K562 (cell line): ENCODE measurements around the gene TEX54. TPM values are rescaled to one million over a fixed set of nuclear protein-coding genes. Genes with fewer than 3 reads are reported as not detected.
A peak's percentile ranks its signal among the peaks of the same experiment; 100 is the strongest.

ENCODE experiments used
- ATAC-seq: fragments of 200-7000 bp; cut with Tn5 transposase; 3 replicates; pipeline ENCODE4 v1.9.1; 2020; ENCODE audit warnings: moderate library complexity
- BruUV-seq: library from RNA; stranded (reverse); fragments of 400-500 nt; replicated peaks from 2 replicates; lab custom pipeline; 2021; lab: Mats Ljungman, UMichigan
- CTCF ChIA-PET: fragments of 300-600 bp; formaldehyde crosslinking; extraction: SDS; loops from one replicate; lab custom pipeline; 2021; ENCODE audit warnings: low intra/inter-chr PET ratio; lab: Yijun Ruan, JAX
- POLR2A ChIA-PET: fragments of 300-600, 350-650 bp; sonication (Branson Sonifier 250); formaldehyde crosslinking; extraction: SDS; loops from one replicate; lab custom pipeline; 2021; ENCODE audit warnings: antibody characterized with exemption, inconsistent platforms; lab: Yijun Ruan, JAX
- DNase-seq, 4 experiments: peaks; one replicate each; pipeline versions ENCODE4 v3.0.0 to v3.0.0-alpha.2; 2011 to 2018; ENCODE audit warnings: low spot score in 3 of 4, mixed read lengths in 3 of 4; ENCODE audit errors: extremely low read depth in 1 of 4
- FAIRE-seq: peaks from 2 replicates; lab custom pipeline; 2011; peaks lifted over from hg19 to GRCh38; lab: Jason Lieb, UNC
- H2AFZ ChIP-seq: 2 replicates; pipeline ENCODE4 v1.6.0; 2011; ENCODE audit warnings: low read depth, low read length, control low read depth, inconsistent platforms
- H3K27ac ChIP-seq: fragments of 200-600 bp; 3 replicates; pipeline ENCODE4 v1.8.0; 2011; ENCODE audit warnings: low read depth, mild to moderate bottlenecking, control low read depth, inconsistent platforms, low read length, moderate library complexity, mixed read lengths; ENCODE audit errors: extremely low read depth
- H3K27me3 ChIP-seq, 2 experiments: fragments of 300-600 bp in 1 of 2; 2 replicates in 1 of 2; 3 replicates in 1 of 2; pipeline versions ENCODE4 v1.6.0 to v1.8.0; 2011; ENCODE audit warnings: inconsistent platforms in 2 of 2, low read length in 2 of 2, mild to moderate bottlenecking in 1 of 2, mixed read lengths in 1 of 2, moderate library complexity in 1 of 2; ENCODE audit not compliant: control insufficient read depth in 2 of 2, insufficient read depth in 2 of 2
- H3K36me3 ChIP-seq: fragments of 300-600 bp; 3 replicates; pipeline ENCODE4 v1.8.0; 2011; ENCODE audit warnings: mild to moderate bottlenecking, low read length, inconsistent platforms; ENCODE audit not compliant: control insufficient read depth, insufficient read depth
- H3K4me1 ChIP-seq, 2 experiments: fragments of 200-600 bp in 1 of 2; replicated peaks in 1 of 2; 2 replicates in 1 of 2; 3 replicates in 1 of 2; pipeline versions ENCODE4 v1.5.1 to v1.8.0; 2011; ENCODE audit warnings: inconsistent platforms in 2 of 2, low read length in 2 of 2, mild to moderate bottlenecking in 1 of 2, mixed read lengths in 1 of 2, moderate library complexity in 1 of 2; ENCODE audit not compliant: control insufficient read depth in 2 of 2, insufficient read depth in 2 of 2
- H3K4me2 ChIP-seq: 2 replicates; pipeline ENCODE4 v1.6.1; 2011; ENCODE audit warnings: low read length, control low read depth, inconsistent platforms, mixed read lengths; ENCODE audit not compliant: insufficient read depth
- H3K4me3 ChIP-seq: fragments of 200-600 bp; sonication (generic), shearing (Covaris generic); 2 replicates; pipeline ENCODE4 v1.5.1; 2016; ENCODE audit warnings: control low read depth, inconsistent platforms
- H3K79me2 ChIP-seq: fragments of 200-600 bp; 3 replicates; pipeline ENCODE4 v1.8.0; 2011; ENCODE audit warnings: low read length, inconsistent platforms; ENCODE audit not compliant: control insufficient read depth, insufficient read depth
- H3K9ac ChIP-seq, 2 experiments: 2 replicates each; pipeline versions ENCODE4 v1.6.0 to v1.6.1; 2011; ENCODE audit warnings: low read depth in 2 of 2, low read length in 2 of 2, control low read depth in 1 of 2, inconsistent platforms in 1 of 2, mild to moderate bottlenecking in 1 of 2, mixed read lengths in 1 of 2; ENCODE audit not compliant: insufficient read depth in 1 of 2
- H3K9me1 ChIP-seq: one replicate; pipeline ENCODE4 v1.6.0; 2011; ENCODE audit warnings: inconsistent platforms, mild to moderate bottlenecking, low read length, moderate library complexity; ENCODE audit not compliant: control insufficient read depth, insufficient read depth
- H3K9me3 ChIP-seq: replicated peaks from 2 replicates; pipeline ENCODE4 v1.5.1; 2011; ENCODE audit warnings: low read depth, low read length, inconsistent platforms; ENCODE audit not compliant: control insufficient read depth, insufficient read depth
- H4K20me1 ChIP-seq: replicated peaks from 2 replicates; pipeline ENCODE4 v1.6.1; 2011; ENCODE audit warnings: low read length, inconsistent platforms, mixed read lengths; ENCODE audit not compliant: control insufficient read depth, insufficient read depth
- ARID1B ChIP-seq: fragments of 450-650 bp; IDR thresholded peaks from 2 replicates; pipeline ENCODE4 v1.6.1; 2016; ENCODE audit warnings: antibody characterized with exemption, mild to moderate bottlenecking, inconsistent platforms
- CREBBP ChIP-seq: IDR thresholded peaks from one replicate; pipeline ENCODE4 v1.6.1; 2012; ENCODE audit warnings: low read depth, mild to moderate bottlenecking, control low read depth, inconsistent platforms, low read length
- FOXM1 ChIP-seq, 2 experiments: fragments of 450-650 bp in 1 of 2; sonication (generic) in 1 of 2; formaldehyde crosslinking in 1 of 2; IDR thresholded peaks; 2 replicates each; pipeline versions ENCODE4 v1.6.1 to v1.9.0; 2017 to 2022; ENCODE audit warnings: low read depth in 2 of 2, mild to moderate bottlenecking in 2 of 2, missing genetic modification reagents in 1 of 2, moderate library complexity in 1 of 2
- KLF6 ChIP-seq: fragments of 250-450 bp; sonication (Bioruptor Pico); IDR thresholded peaks from 2 replicates; pipeline ENCODE4 v1.4.0; 2020; ENCODE audit warnings: mild to moderate bottlenecking, moderate library complexity, borderline replicate concordance
- ZKSCAN8 ChIP-seq: fragments of 200-800 bp; sonication (Bioruptor generic); IDR thresholded peaks from 2 replicates; pipeline ENCODE4 v1.6.1; 2016; ENCODE audit warnings: missing genetic modification characterization, missing compliant biosample characterization
- ZNF124 ChIP-seq: sonication (generic); formaldehyde crosslinking; IDR thresholded peaks from 2 replicates; pipeline ENCODE4 v1.8.1; 2022; ENCODE audit warnings: missing genetic modification reagents
- WGBS: fragments of 100-300 bp; shearing (Covaris generic); methylation state at CpG from one replicate; pipeline ENCODE4 v1.1.6; 2016; ENCODE audit warnings: low coverage, mixed read lengths; ENCODE audit not compliant: insufficient coverage; ENCODE audit errors: missing lambda C conversion rate; 5-methylcytosine and 5-hydroxymethylcytosine counted together
- in situ Hi-C: fragments of 300-500 bp; cut with MboI; formaldehyde crosslinking; loops from 4 replicates; pipeline ENCODE4 v1.15.0; 2018; ENCODE audit warnings: inconsistent platforms, mixed read lengths
- intact Hi-C: fragments of 100-400 bp; cut with micrococcal nuclease; formaldehyde crosslinking; loops from 2 replicates; pipeline ENCODE4 v1.14.2; 2022
- polyA plus RNA-seq, 8 experiments: library from polyadenylated mRNA; depleted of rRNA in 4 of 8; stranded (reverse) in 5 of 8; unstranded in 3 of 8; fragments of >200 nt; fragmentation: Nextera tagmentation in 2 of 8; fragmentation: Illumina TruSeq in 1 of 8; extraction: Ambion mirVana in 2 of 8; extraction: Trizol in 1 of 8; gene quantifications; 2 replicates each; pipeline versions ENCODE4 v1.2.1 to v1.2.3, GENCODE V29; 2011 to 2014; ENCODE audit warnings: inconsistent platforms in 1 of 8, missing spikeins in 1 of 8
- total RNA-seq, 7 experiments: library from RNA; depleted of rRNA in 6 of 7; stranded (reverse); fragments of >200 nt in 6 of 7; fragmentation: Illumina TruSeq in 2 of 7; extraction: Trizol in 2 of 7; gene quantifications; 2 replicates each; pipeline versions ENCODE4 v1.2.1 to v1.2.3, GENCODE V29; 2011 to 2021; ENCODE audit warnings: low replicate concordance in 1 of 7
- TF ChIP-seq, protein P1 (sequence below): sonication (generic); formaldehyde crosslinking; IDR thresholded peaks from 2 replicates; pipeline ENCODE4 v1.8.1; 2023; ENCODE audit warnings: missing genetic modification reagents, mild to moderate bottlenecking, borderline replicate concordance

TEX54 gene
- total and polyA plus RNA-seq, 9 of the 15 experiments (the other 6 are each of a cell fraction or from before 2014, with no cell fraction given), result not detected

GRCh38 chr11:62816557-62816956 is 16.1 kb downstream of the TEX54 start:
- in situ Hi-C loops, result no loop called here
- DNase-seq (no peak), ATAC-seq (no peak), FAIRE-seq (no peak)
- H2AFZ ChIP-seq, result no peak overlapping the region
- H3K36me3 ChIP-seq, result peaks cover 22% of the 10 kb centered on the region; the same call in 2 of the 3 replicates
- intact Hi-C loops, result no loop called here
- 90% methylated on average over 3 of the region's 8 CpGs for WGBS
- H3K27me3 ChIP-seq, result no peaks in the 10 kb centered on the region
- H3K4me1 ChIP-seq, result no peaks in the 10 kb centered on the region; a peak in 2 of 5 replicates
- no TSS peak for BruUV-seq
- H3K9me1 ChIP-seq, result no peaks in the 10 kb centered on the region
- no peaks in the 10 kb centered on the region for H3K9me3 ChIP-seq
- no peak for TF ChIP-seq KLF6 (CRISPR knock-in tag)
- no peak for TF ChIP-seq FOXM1 (IDR thresholded peaks at IDR 0.05; ENCODE audit: low read depth)
- TF ChIP-seq FOXM1 (CRISPR knock-in tag; IDR thresholded peaks at IDR 0.05; ENCODE audit: low read depth), result no peak
- no peak for TF ChIP-seq ZNF124 (CRISPR knock-in tag)
- no peak for TF ChIP-seq ZKSCAN8 (CRISPR knock-in tag)
- TF ChIP-seq ARID1B, result no peak
- no peak overlapping the region for H3K9ac ChIP-seq
- H4K20me1 ChIP-seq, result no peaks in the 10 kb centered on the region
- H3K27ac ChIP-seq, result no peak overlapping the region
- no peaks in the 10 kb centered on the region for H3K79me2 ChIP-seq
- H3K4me2 ChIP-seq, result no peak overlapping the region
- POLR2A ChIA-PET, result interaction anchor here (0.9 to 4.5 kb wide), 9 partner anchors 7 to 64 kb away, joined by 3 to 40 read pairs (median 8); partner anchors contain the start of genes NXF1, SLC3A2, STX5 and TEX54
- H3K4me3 ChIP-seq, result no peak overlapping the region
- CTCF ChIA-PET, result no interaction called here

- no TSS peak for BruUV-seq
- 13% methylated on average over 2 of the region's 2 CpGs for WGBS
- no peaks in the 10 kb centered on the region for H4K20me1 ChIP-seq
- H3K4me3 ChIP-seq, result no peak overlapping the region
- no peaks in the 10 kb centered on the region for H3K9me1 ChIP-seq
- ATAC-seq (peak; percentile 44), FAIRE-seq (no peak), DNase-seq (no peak)
- no peaks in the 10 kb centered on the region for H3K9me3 ChIP-seq
- in situ Hi-C loops (no loop called here), intact Hi-C loops (no loop called here)
- H3K9ac ChIP-seq, result no peak overlapping the region; a peak in 1 of 4 replicates
- ChIA-PET CTCF (no interaction called here), POLR2A (interaction anchor here (0.6 to 2.5 kb wide), 9 partner anchors 11 to 166 kb away, joined by 3 to 16 read pairs (median 4); partner anchors contain the start of genes C11orf98, CSKMT, STX5 and ZBTB3)
- H3K27me3 ChIP-seq, result no peaks in the 10 kb centered on the region
- no peak overlapping the region for H3K4me2 ChIP-seq
- peaks cover 2% of the 10 kb centered on the region; the same call in 2 of the 3 replicates for H3K36me3 ChIP-seq
- H3K27ac ChIP-seq, result no peak overlapping the region
- H3K79me2 ChIP-seq, result no peaks in the 10 kb centered on the region
- no peak overlapping the region for H2AFZ ChIP-seq
- H3K4me1 ChIP-seq, result peaks cover 2 to 3% of the 10 kb centered on the region in 2 experiments; a peak in 3 of 5 replicates
- TF ChIP-seq, protein P1, sequence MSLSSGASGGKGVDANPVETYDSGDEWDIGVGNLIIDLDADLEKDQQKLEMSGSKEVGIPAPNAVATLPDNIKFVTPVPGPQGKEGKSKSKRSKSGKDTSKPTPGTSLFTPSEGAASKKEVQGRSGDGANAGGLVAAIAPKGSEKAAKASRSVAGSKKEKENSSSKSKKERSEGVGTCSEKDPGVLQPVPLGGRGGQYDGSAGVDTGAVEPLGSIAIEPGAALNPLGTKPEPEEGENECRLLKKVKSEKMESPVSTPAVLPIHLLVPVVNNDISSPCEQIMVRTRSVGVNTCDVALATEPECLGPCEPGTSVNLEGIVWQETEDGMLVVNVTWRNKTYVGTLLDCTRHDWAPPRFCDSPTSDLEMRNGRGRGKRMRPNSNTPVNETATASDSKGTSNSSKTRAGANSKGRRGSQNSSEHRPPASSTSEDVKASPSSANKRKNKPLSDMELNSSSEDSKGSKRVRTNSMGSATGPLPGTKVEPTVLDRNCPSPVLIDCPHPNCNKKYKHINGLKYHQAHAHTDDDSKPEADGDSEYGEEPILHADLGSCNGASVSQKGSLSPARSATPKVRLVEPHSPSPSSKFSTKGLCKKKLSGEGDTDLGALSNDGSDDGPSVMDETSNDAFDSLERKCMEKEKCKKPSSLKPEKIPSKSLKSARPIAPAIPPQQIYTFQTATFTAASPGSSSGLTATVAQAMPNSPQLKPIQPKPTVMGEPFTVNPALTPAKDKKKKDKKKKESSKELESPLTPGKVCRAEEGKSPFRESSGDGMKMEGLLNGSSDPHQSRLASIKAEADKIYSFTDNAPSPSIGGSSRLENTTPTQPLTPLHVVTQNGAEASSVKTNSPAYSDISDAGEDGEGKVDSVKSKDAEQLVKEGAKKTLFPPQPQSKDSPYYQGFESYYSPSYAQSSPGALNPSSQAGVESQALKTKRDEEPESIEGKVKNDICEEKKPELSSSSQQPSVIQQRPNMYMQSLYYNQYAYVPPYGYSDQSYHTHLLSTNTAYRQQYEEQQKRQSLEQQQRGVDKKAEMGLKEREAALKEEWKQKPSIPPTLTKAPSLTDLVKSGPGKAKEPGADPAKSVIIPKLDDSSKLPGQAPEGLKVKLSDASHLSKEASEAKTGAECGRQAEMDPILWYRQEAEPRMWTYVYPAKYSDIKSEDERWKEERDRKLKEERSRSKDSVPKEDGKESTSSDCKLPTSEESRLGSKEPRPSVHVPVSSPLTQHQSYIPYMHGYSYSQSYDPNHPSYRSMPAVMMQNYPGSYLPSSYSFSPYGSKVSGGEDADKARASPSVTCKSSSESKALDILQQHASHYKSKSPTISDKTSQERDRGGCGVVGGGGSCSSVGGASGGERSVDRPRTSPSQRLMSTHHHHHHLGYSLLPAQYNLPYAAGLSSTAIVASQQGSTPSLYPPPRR (CRISPR knock-in tag), result no peak
- no peak for TF ChIP-seq CREBBP
These were observed 21.0 kb downstream of the TEX54 start for GRCh38 chr11:62811659-62812058.
